Erythroblast (primary cell): ENCODE data around the gene OPRPN.

ENCODE experiments used
- GATA1 ChIP-seq: IDR thresholded peaks from 2 replicates; pipeline ENCODE4 v1.6.1; 2011; ENCODE audit warnings: low read depth, mild to moderate bottlenecking, control low read depth, low read length, moderate library complexity
- POLR2A ChIP-seq: IDR thresholded peaks from 2 replicates; pipeline ENCODE4 v1.6.1; 2011; ENCODE audit warnings: mild to moderate bottlenecking, low read length

DNA sequence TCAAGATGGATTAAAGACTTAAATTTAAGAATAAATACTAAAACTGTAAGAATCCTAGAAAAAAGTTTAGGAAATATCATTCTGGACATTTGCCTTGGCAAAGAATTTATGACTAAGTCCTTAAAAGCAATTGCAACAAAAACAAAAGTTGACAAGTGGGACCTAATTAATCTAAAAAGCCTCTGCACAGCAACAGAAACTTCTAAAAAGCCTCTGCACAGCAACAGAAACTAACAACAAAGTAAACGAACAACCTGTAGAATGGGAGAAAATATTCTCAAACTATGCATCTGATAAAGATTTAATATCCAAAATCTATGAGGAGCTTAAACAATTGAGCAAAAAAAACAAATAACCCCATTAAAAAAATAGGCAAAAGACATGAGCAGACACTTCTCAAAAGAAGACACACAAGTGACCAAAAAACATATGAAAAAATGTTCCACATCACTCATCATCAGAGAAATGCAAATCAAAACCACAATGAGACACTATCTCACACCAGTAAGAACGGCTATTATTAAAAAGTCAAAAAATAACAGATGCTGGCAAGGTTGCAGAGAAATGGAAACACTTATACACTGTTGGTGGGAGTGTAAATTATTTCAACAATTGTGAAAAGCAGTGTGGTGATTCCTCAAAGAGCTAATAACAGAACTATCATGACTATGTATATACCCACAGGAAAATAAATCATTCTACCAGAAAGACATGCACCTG lies 5.5 kb upstream of the OPRPN start:
- TF ChIP-seq POLR2A (no peak), GATA1 (no peak)
